Psoas muscle (tissue), 8 donors: Measurements from ENCODE around the gene PTH1R. TPM values are rescaled to one million over a fixed set of nuclear protein-coding genes. Genes with fewer than 3 reads are reported as not detected.

Experiments
- ATAC-seq, 4 donors: fragments of 200-7000 bp; cut with Tn5 transposase; one replicate each; pipeline ENCODE4 v1.9.1; 2020; ENCODE audit warnings: moderate library complexity in 3 of 4, mild to moderate bottlenecking in 2 of 4
- DNase-seq, 2 donors: peaks; one replicate each; pipeline ENCODE4 v3.0.0-alpha.2; 2020
- H3K27ac ChIP-seq: fragments of 200-600 bp; one replicate; pipeline ENCODE4 v1.8.0; 2022
- H3K27me3 ChIP-seq, 3 donors: fragments of 200-600 bp in 1 of 3; one replicate each; pipeline versions ENCODE4 v1.6.1 to v1.8.0; 2013 to 2022; ENCODE audit warnings: low read length in 2 of 3, mild to moderate bottlenecking in 2 of 3, moderate library complexity in 1 of 3; ENCODE audit not compliant: insufficient read depth in 3 of 3
- H3K36me3 ChIP-seq, 2 donors: fragments of 200-600 bp in 1 of 2; one replicate each; pipeline versions ENCODE4 v1.6.1 to v1.8.0; 2013 to 2022; ENCODE audit warnings: low read depth in 1 of 2, mild to moderate bottlenecking in 1 of 2, moderate library complexity in 1 of 2; ENCODE audit not compliant: insufficient read depth in 1 of 2
- H3K4me1 ChIP-seq: fragments of 200-600 bp; one replicate; pipeline ENCODE4 v1.8.0; 2022
- H3K4me3 ChIP-seq: fragments of 200-600 bp; one replicate; pipeline ENCODE4 v1.8.0; 2022; ENCODE audit warnings: mild to moderate bottlenecking
- H3K9me3 ChIP-seq: fragments of 200-600 bp; one replicate; pipeline ENCODE4 v1.8.0; 2022
- WGBS, 3 donors: extraction: QIAGEN DNeasy Blood & Tissue Kit; methylation state at CpG; one replicate each; pipeline versions ENCODE4 v1.1.6 to v1.1.7; 2013; 5-methylcytosine and 5-hydroxymethylcytosine counted together
- intact Hi-C, 2 donors: fragments of 100-400 bp; cut with DNase I; formaldehyde crosslinking; loops; one replicate each; pipeline versions ENCODE4 v1.11.0 to v1.14.2; 2022
- polyA plus RNA-seq, 3 donors: library from polyadenylated mRNA; stranded (reverse); fragments of 200-250 nt; gene quantifications; one replicate each; pipeline ENCODE4 v1.2.3, GENCODE V29; 2013
- total RNA-seq, 4 donors: library from RNA; stranded (reverse); fragmentation: NEBNext Ultra II Directional in 2 of 4; extraction: Animal tissue kit (Norgen Biotek cat#: 25700) in 2 of 4; gene quantifications; one replicate each; pipeline versions ENCODE4 v1.2.1 to v1.2.4, GENCODE V29; 2021 to 2023
- TF ChIP-seq, protein P1 (sequence below): fragments of 200-600 bp; IDR thresholded peaks from one replicate; pipeline ENCODE4 v1.8.0; 2022; ENCODE audit warnings: antibody characterized with exemption
- donor health status: healthy with polysubstance abuse.
- donor health status: DM: no; HTN: no; CAD: no; lungs with moderate emphysema.
- donor health status: Bipolar disorder and iron deficiency.
- donor health status: healthy.
- donor health status: DM: yes; HTN: yes; CAD: no.
- donor health status: DM: no; HTN: no; CAD: no.
- donor health status: DM: no; HTN: no; CAD: no.
- donor health status: DM: yes; HTN: yes; CAD: no.

Gene PTH1R
- total and polyA plus RNA-seq, 7 donors: 1.1 to 5.9 (median 4.2) TPM

DNA sequence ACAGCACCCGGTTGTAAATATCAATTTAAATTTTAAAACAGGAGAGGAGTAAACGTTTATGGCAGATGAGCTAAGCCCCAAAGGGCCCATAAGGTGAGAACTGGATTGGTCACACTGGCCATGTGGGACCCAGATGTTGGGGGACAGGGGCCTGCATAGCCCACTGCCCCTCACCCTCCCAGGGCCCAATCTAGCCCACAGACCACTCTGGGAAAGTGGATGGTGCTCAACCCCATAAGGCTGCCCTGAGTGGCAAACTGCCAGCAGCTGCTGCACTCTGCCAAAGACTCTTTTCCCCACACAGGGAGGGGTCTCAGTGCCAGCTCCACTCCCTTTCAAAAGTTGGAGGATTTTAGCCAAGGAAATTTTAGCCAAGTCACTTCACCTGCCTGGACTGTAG, 56.6 kb downstream of the PTH1R start:
- peak in 1 of 2 donors; percentile 54 for DNase-seq
- Histone ChIP-seq H3K36me3 (peaks cover 0 to 13% of the 10 kb centered on the region in 2 donors), H3K27me3 (no peaks in the 10 kb centered on the region), H3K27ac (peak overlapping the region; percentile 77), H3K4me3 (no peak overlapping the region), H3K4me1 (peaks cover 95% of the 10 kb centered on the region), H3K9me3 (no peaks in the 10 kb centered on the region)
- ATAC-seq: no peak
- intact Hi-C loops: no loop called here
- 27 to 28% (median 28%) methylated on average over 2 of the region's 2 CpGs for WGBS, 3 donors
- TF ChIP-seq, protein P1, sequence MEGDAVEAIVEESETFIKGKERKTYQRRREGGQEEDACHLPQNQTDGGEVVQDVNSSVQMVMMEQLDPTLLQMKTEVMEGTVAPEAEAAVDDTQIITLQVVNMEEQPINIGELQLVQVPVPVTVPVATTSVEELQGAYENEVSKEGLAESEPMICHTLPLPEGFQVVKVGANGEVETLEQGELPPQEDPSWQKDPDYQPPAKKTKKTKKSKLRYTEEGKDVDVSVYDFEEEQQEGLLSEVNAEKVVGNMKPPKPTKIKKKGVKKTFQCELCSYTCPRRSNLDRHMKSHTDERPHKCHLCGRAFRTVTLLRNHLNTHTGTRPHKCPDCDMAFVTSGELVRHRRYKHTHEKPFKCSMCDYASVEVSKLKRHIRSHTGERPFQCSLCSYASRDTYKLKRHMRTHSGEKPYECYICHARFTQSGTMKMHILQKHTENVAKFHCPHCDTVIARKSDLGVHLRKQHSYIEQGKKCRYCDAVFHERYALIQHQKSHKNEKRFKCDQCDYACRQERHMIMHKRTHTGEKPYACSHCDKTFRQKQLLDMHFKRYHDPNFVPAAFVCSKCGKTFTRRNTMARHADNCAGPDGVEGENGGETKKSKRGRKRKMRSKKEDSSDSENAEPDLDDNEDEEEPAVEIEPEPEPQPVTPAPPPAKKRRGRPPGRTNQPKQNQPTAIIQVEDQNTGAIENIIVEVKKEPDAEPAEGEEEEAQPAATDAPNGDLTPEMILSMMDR: no peak

DNA sequence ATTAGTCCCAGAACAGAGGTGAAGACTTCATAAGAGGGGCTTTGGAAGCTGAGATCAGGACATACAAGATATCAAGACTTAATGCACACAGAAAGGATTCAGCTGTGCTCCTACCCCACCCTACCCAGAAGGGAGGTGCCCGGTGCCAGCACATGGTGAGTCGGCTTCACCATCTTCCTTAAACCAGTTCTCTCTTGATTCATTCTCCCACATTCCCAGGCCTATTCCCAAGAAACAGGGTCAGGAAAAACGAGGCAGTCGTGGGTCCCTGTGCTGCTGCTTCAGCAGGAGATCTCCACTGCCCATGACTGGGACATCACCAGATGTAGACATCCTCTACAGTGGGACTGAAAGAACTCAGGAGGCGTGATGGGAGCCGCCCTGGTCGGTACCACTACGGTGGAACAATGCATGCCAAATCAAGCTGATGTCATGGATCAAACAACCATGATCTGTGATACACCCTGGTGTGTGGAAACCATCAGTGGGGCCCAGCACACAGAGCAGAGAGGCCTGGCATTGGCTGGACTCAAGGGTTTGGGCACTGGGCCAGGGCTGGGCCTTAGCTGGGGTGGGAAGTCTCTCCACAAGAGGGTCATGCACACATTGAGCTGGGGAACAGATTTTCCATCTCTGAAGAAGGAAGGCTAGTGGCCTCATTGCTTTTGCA, 57.1 kb downstream of the PTH1R start:
- ATAC-seq (peak; percentile 8 to 45 (median 14)), DNase-seq (peak; percentile 61 to 72)
- 41 to 62% (median 41%) methylated on average over 8 of the region's 8 CpGs for WGBS, 3 donors
- intact Hi-C loops: loop anchor here (5.0 kb wide), 1 partner anchor 38 kb away; no protein-coding TSS in a partner anchor
- Histone ChIP-seq H3K4me3 (no peak overlapping the region), H3K4me1 (peaks cover 95% of the 10 kb centered on the region), H3K27ac (peak overlapping the region; percentile 77), H3K27me3 (no peaks in the 10 kb centered on the region), H3K36me3 (peaks cover 0 to 17% of the 10 kb centered on the region in 2 donors), H3K9me3 (no peaks in the 10 kb centered on the region)
- TF ChIP-seq, protein P1: no peak

DNA sequence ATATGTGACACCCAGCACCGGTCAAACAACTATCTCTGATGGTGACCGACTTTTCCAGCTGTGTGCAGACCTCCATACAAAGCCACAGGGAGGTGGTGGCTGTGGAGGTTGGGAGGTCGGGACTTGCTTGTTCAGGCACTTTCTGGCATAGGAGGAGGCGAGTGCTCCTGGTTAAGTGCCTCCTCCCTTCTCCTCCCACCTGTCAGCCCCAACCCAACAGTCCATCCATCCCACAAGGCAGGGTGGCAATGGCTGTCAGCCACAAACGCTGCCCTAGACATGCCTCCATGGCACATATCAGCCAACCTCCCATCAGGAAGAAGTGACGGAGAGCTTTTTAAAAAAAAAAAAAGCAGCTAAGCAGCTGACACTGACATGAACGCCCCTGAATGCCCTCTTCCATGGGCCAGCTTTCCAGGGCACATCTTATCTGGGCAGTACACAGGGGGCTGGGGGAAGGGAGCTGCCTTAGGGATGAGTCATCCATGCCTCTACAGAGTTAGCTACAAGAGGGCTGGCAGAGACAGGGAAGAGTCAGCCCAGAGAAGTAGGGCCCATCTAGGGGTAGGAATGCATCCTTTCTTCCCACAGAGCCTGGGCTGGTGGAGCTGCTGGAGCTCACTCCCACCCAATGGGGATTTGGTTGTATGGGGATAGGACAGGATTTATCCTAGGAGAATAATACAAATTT, 57.8 kb downstream of the PTH1R start:
- Histone ChIP-seq H3K36me3 (peaks cover 0 to 24% of the 10 kb centered on the region in 2 donors), H3K27ac (peak overlapping the region; percentile 77), H3K27me3 (no peaks in the 10 kb centered on the region), H3K9me3 (no peaks in the 10 kb centered on the region), H3K4me1 (peaks cover 89% of the 10 kb centered on the region), H3K4me3 (no peak overlapping the region)
- intact Hi-C loops: loop anchor here (5.0 kb wide), 1 partner anchor 37 kb away; no protein-coding TSS in a partner anchor
- TF ChIP-seq, protein P1: peak; percentile 68
- 23 to 37% (median 25%) methylated on average over 7 of the region's 7 CpGs for WGBS, 3 donors
- DNase-seq (peak; percentile 83 to 93), ATAC-seq (peak; percentile 92 to 95 (median 94))

DNA sequence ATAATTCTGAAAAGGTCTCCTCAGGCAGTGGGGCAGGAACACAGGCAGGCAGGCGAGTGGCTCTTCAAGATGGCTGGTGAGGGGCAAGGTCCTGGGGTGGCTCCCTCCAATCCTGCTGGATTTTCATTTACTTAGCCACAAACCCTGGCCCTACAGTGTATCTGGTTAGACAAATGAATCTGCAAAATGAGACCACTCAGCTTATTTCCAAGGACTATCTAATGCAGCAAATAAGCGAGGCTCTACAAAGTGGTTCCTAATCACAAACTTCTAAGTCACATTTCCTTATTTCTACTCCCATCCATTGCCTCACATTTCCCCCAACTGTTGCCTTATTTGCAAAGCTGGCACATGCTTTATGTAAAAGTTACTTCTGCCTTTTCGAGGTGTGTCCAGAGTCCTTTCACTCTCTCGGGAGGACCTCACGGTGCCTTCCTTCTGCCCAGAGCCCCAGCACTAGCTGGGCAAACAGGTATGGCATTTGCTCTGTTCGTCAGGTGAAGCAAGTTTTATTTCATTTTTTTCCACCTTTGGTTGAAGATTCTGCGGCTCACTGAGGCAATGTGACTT, 58.6 kb downstream of the PTH1R start:
- Histone ChIP-seq H3K4me1 (peaks cover 81% of the 10 kb centered on the region), H3K27ac (peak overlapping the region; percentile 77), H3K4me3 (no peak overlapping the region), H3K9me3 (no peaks in the 10 kb centered on the region), H3K36me3 (peaks cover 0 to 29% of the 10 kb centered on the region in 2 donors), H3K27me3 (no peaks in the 10 kb centered on the region)
- 60 to 82% (median 70%) methylated on average over 7 of the region's 7 CpGs for WGBS, 3 donors
- ATAC-seq: no peak
- TF ChIP-seq, protein P1: no peak
- intact Hi-C loops: loop anchor here (5.0 kb wide), 1 partner anchor 36 kb away; no protein-coding TSS in a partner anchor
- peak in 1 of 2 donors; percentile 37 for DNase-seq
